Measurements from ENCODE around the gene THYN1.

THYN1 gene

GRCh38 chr11:134230339-134230738, 22.8 kb downstream of the THYN1 start:
- no peak for DNase-seq (ENCODE audit: low read depth)
- no peak for TF ChIP-seq CTCF (IDR thresholded peaks at IDR 0.05; ENCODE audit: low read depth, low read length, missing control alignments)
- no peak overlapping the region for H3K4me3 ChIP-seq (ENCODE audit: low read depth, low read length)

DNA sequence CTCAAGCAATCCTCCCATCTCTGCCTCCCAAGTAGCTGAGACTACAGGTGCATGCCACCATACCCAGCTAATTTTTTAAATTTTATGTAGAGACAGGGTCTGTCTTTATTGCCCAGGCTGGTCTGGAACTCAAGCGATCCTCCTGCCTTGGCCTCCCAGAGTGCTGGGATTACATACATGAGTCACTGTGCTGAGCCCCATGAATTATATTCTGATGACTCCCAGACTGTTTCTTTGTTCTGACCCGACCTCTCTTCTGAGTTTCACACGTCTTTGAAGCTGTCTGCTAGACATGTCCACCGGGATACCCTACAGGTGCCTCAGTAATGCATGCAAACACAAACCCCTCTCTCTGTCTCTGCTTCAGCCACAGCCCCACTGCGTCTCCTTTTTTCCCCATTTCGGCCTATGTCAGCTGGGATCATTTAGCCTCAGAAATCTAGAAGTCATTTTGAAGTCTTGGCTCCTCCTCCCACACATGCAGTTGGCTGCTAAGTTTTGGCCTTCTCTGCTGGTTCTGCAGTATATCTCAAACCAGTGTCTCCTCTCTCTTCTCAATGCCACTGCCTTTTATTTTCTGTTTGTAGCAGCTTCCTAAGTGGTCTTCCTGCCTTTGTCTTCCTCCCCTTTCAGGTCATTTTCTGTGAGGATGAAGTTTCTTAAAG, 23.9 kb downstream of the THYN1 start:
- DNase-seq (ENCODE audit: low read depth) = no peak
- no peak overlapping the region for H3K4me3 ChIP-seq (ENCODE audit: low read depth, low read length)
- TF ChIP-seq CTCF (IDR thresholded peaks at IDR 0.05; ENCODE audit: low read depth, low read length, missing control alignments) = no peak

GRCh38 chr11:134228625-134229024, 24.5 kb downstream of the THYN1 start:
- peak; percentile 70 for DNase-seq (ENCODE audit: low read depth)
- TF ChIP-seq CTCF (IDR thresholded peaks at IDR 0.05; ENCODE audit: low read depth, low read length, missing control alignments) = no peak
- no peak overlapping the region for H3K4me3 ChIP-seq (ENCODE audit: low read depth, low read length)

- DNase-seq (ENCODE audit: low read depth) = no peak
- H3K4me3 ChIP-seq (ENCODE audit: low read depth, low read length) = no peak overlapping the region
- TF ChIP-seq CTCF (IDR thresholded peaks at IDR 0.05; ENCODE audit: low read depth, low read length, missing control alignments) = no peak
Measured at GRCh38 chr11:134226806-134227325, 26.3 kb downstream of the THYN1 start.

GRCh38 chr11:134224710-134225664, 28.2 kb downstream of the THYN1 start:
- DNase-seq (ENCODE audit: low read depth) = no peak
- H3K4me3 ChIP-seq (ENCODE audit: low read depth, low read length) = peak overlapping the region; percentile 81
- TF ChIP-seq CTCF (IDR thresholded peaks at IDR 0.05; ENCODE audit: low read depth, low read length, missing control alignments) = no peak

GRCh38 chr11:134223836-134224709, 29.1 kb downstream of the THYN1 start, which contains the start of the genes NCAPD3 and VPS26B:
Gene NCAPD3 (minus strand): TSS chr11:134223967. CDS start chr11:134223926, 41 bp downstream.
Gene VPS26B (plus strand): TSS chr11:134224671. CDS start chr11:134225123, 452 bp downstream.
- peak within 1 kb of the TSS; percentile 81 for H3K4me3 ChIP-seq (ENCODE audit: low read depth, low read length)
- DNase-seq (ENCODE audit: low read depth) = peak; percentile 87
- no peak for TF ChIP-seq CTCF (IDR thresholded peaks at IDR 0.05; ENCODE audit: low read depth, low read length, missing control alignments)

All from GM12864 (cell line).